Central memory CD8-positive, alpha-beta T cell (primary cell): ENCODE data around the gene PER2.

Experiments used
- ATAC-seq: fragments of 150-1000 bp; cut with Tn5 transposase; replicated peaks from 2 replicates; pipeline ENCODE4 v1.10.0; 2022; ENCODE audit warnings: mild to moderate bottlenecking, moderate FRiP score, moderate number of reproducible peaks; ENCODE audit not compliant: poor library complexity, severe bottlenecking; ENCODE audit errors: extremely low read depth
- DNase-seq, 2 donors: peaks; one replicate each; pipeline ENCODE4 v3.0.0; 2021; ENCODE audit warnings: low spot score in 2 of 2
- H3K27ac Mint-ChIP-seq: one replicate; pipeline ENCODE4 v1.8.0; 2022; ENCODE audit warnings: low read depth, mild to moderate bottlenecking, moderate library complexity, mixed read lengths
- H3K27me3 Mint-ChIP-seq: one replicate; pipeline ENCODE4 v1.8.0; 2022; ENCODE audit warnings: mixed read lengths
- H3K36me3 Mint-ChIP-seq: one replicate; pipeline ENCODE4 v1.8.0; 2022; ENCODE audit warnings: mild to moderate bottlenecking, moderate library complexity, mixed read lengths; ENCODE audit not compliant: insufficient read depth
- H3K4me1 Mint-ChIP-seq: one replicate; pipeline ENCODE4 v1.8.0; 2022; ENCODE audit warnings: mixed read lengths
- H3K4me3 Mint-ChIP-seq: one replicate; pipeline ENCODE4 v1.8.0; 2022; ENCODE audit warnings: mild to moderate bottlenecking, moderate library complexity, mixed read lengths
- H3K9me3 Mint-ChIP-seq: one replicate; pipeline ENCODE4 v1.8.0; 2022; ENCODE audit warnings: mixed read lengths

The PER2 gene

DNA sequence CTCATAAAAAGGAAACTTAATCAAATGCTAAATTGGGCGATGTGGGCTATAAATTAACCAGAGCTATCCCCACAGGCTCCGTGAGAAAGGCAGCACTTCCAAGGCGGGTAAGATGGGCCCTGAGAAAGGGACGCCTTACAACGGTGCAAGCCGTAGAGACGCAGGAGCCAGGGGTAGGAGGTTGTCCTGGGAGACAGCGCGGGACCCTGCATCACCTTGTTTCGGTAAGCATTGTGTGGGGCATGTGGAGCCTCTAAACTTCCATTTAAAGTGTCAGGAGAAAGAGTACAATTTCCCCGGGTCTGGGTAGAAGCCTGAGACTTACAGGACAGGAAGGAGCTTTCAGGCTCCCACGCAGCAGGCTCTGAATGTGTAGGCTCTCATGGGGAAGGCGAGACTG lies 1.2 kb upstream of the PER2 start:
- ATAC-seq (no peak), DNase-seq (no peak)
- H3K27ac Mint-ChIP-seq, result peak overlapping the region; percentile 98
- H3K4me1 Mint-ChIP-seq, result peaks cover 38% of the 10 kb centered on the region
- peaks cover 19% of the 10 kb centered on the region for H3K36me3 Mint-ChIP-seq
- no peaks in the 10 kb centered on the region for H3K9me3 Mint-ChIP-seq
- H3K27me3 Mint-ChIP-seq, result no peaks in the 10 kb centered on the region
- peak overlapping the region; percentile 85 for H3K4me3 Mint-ChIP-seq

- Mint-ChIP-seq H3K36me3 (peaks cover 19% of the 10 kb centered on the region), H3K9me3 (no peaks in the 10 kb centered on the region), H3K4me1 (peaks cover 38% of the 10 kb centered on the region), H3K27ac (peak overlapping the region; percentile 98), H3K27me3 (no peaks in the 10 kb centered on the region), H3K4me3 (peak overlapping the region; percentile 85)
- ATAC-seq (peak; percentile 84), DNase-seq (peak; percentile 94 to 98)
Observed at GRCh38 chr2:238288650-238289573, 502 bp upstream of the PER2 start.

DNA sequence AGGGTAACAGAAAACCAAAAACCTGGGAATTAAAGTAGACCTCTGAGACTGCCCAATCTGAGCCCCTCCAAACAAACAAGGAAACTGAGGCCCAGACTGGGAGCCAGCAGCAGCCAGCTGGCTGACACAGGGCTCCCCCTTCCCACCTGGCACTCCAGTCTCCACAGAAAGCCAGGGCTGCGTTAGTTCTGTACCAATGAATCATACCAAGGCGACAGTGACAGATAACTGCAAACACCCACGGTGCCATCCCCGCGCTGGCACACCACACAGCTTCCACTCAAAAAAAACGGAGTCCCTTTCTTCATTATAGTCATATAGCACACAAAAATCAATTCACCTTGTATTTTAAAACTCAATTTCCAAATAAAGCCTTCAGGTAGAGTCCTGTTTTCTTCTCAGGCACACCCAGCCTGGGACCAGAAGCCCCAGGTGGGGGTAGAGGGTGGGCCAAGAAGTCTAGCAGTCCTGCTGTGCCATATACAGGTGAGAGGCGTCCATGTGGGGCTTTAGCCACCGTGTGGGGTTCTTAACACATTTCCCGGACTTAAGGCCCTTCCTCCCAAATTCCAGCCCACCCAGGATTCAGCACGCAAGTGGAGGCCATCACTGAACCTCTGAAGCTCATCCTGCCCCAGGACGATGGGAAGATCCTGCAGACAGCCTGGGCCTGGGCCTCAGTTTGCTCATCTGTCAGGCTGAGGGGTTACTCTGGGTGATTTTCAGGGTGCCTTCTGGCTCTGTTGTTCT lies 1.2 kb downstream of the PER2 start:
- Mint-ChIP-seq H3K27me3 (no peaks in the 10 kb centered on the region), H3K9me3 (no peaks in the 10 kb centered on the region), H3K4me3 (peak overlapping the region; percentile 85), H3K4me1 (peaks cover 54% of the 10 kb centered on the region), H3K36me3 (peaks cover 21% of the 10 kb centered on the region), H3K27ac (peak overlapping the region; percentile 98)
- no peak for ATAC-seq
- DNase-seq, result no peak

DNA sequence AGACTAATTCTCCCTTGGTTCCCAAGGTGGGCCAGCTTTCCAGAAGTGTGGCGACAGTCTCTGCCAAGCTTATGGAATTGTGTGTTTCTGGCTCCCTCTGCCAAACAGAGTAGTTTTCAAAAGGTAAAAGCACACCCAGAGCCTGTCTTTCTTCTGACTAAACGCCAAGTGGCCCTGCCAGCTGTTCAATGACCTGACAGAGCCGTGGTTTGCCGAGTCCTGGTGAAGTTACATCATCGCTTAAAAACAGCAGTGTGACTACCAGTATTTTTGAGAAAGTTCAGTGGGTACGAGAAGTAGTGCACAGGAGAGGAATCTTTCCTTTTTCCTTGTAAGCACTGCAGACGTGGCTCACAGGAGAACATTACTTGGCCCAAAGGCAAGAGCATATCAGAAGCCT lies 1.9 kb downstream of the PER2 start:
- Mint-ChIP-seq H3K4me1 (peaks cover 56% of the 10 kb centered on the region), H3K27me3 (no peaks in the 10 kb centered on the region), H3K9me3 (no peaks in the 10 kb centered on the region), H3K4me3 (peak overlapping the region; percentile 85), H3K36me3 (peaks cover 23% of the 10 kb centered on the region), H3K27ac (peak overlapping the region; percentile 98)
- DNase-seq (no peak), ATAC-seq (no peak)

DNA sequence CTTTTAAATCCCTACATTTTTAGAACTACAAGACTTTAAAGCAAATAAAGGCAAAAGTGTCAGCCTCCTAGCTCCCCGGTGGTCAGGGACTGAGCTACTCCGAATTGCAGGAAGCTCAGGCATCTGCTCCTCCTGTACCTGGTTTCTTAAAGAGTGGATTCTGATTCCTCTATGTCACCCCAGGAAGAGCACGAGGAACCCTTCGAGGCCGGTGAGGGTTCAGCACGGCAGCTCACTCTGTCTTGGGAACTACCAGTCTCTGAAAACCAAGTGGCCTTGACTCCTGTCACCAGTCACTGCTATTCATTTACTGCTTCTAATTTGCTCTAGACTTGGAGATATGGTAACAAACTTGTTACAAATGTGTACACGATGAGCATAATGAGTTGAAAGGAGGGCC lies 2.3 kb downstream of the PER2 start:
- DNase-seq (no peak), ATAC-seq (no peak)
- no peaks in the 10 kb centered on the region for H3K9me3 Mint-ChIP-seq
- H3K4me1 Mint-ChIP-seq, result peaks cover 56% of the 10 kb centered on the region
- H3K36me3 Mint-ChIP-seq, result peaks cover 23% of the 10 kb centered on the region
- H3K4me3 Mint-ChIP-seq, result no peak overlapping the region
- no peak overlapping the region for H3K27ac Mint-ChIP-seq
- no peaks in the 10 kb centered on the region for H3K27me3 Mint-ChIP-seq

DNA sequence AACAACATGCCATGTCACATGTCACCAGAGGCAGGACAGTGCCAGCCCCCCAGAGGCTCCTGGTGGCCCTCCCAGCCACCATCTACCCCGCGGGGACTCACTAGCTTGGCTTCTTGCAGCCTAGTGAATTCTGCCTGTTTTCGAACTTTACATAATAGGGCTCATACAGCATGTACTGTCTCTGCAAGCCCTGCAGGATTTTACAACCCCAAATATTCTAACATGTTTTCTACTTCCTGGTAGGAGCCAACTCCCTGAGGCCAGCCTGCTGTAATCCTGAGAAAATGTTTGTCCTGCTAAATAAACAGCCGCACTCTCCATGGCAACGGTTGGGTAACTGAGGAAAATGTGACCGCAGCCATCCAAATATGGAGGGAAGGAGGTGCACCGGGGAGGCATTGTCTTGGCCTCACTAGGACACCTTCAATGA lies 2.7 kb downstream of the PER2 start:
- Mint-ChIP-seq H3K9me3 (no peaks in the 10 kb centered on the region), H3K27me3 (no peaks in the 10 kb centered on the region), H3K4me1 (peaks cover 53% of the 10 kb centered on the region), H3K36me3 (peaks cover 23% of the 10 kb centered on the region), H3K4me3 (no peak overlapping the region), H3K27ac (no peak overlapping the region)
- ATAC-seq (no peak), DNase-seq (no peak)

- no peak overlapping the region for H3K27ac Mint-ChIP-seq
- H3K9me3 Mint-ChIP-seq, result no peaks in the 10 kb centered on the region
- peaks cover 46% of the 10 kb centered on the region for H3K4me1 Mint-ChIP-seq
- H3K27me3 Mint-ChIP-seq, result no peaks in the 10 kb centered on the region
- H3K36me3 Mint-ChIP-seq, result peaks cover 22% of the 10 kb centered on the region
- DNase-seq (no peak), ATAC-seq (no peak)
- H3K4me3 Mint-ChIP-seq, result no peak overlapping the region
Observed at GRCh38 chr2:238284802-238285515, 3.5 kb downstream of the PER2 start.

DNA sequence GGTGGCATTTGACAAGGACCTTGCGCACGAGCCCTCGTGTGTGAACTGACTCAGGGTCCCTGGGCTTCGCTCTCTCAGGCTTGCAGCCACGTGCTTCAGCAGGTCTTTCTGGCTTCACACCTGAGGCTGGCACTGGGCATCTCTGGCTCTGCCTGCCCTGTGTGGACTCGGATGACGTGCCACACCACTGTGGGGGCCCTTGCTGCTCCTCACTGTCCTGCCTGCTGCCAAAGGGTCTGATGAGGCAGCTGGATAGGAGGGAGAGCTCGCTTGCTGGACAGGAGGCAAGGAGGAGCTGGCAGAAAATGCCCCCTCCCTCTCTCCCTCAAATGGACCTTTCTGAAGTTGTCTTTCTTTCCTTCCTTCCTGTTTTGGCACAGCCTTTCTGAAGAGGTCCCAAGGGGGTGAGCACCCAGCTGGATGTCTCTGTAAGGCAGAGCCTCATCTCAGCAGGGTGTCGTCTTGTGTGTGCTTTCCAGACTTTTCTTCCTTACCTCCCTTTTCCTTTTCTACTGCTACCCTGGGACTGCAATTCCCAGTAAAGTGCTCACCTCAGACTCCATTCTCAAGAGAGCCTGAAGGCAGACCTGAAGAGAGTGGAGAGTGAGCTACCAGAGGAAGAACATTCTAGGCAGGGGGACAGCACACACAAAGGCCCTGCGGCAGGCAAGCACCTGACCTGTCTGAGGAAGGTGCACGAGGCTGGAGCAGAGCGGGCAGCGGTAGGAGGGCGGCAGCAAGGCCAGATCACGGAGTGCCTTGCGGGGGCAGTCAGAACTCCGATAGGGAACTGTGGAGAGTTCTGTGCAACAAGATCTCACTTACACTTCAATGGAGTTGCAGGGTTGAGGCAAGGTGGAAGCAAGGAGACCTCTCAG lies 5.3 kb downstream of the PER2 start:
- Mint-ChIP-seq H3K36me3 (peaks cover 13% of the 10 kb centered on the region), H3K4me3 (no peak overlapping the region), H3K27me3 (no peaks in the 10 kb centered on the region), H3K27ac (no peak overlapping the region), H3K9me3 (no peaks in the 10 kb centered on the region), H3K4me1 (peaks cover 49% of the 10 kb centered on the region)
- ATAC-seq (no peak), DNase-seq (no peak)

DNA sequence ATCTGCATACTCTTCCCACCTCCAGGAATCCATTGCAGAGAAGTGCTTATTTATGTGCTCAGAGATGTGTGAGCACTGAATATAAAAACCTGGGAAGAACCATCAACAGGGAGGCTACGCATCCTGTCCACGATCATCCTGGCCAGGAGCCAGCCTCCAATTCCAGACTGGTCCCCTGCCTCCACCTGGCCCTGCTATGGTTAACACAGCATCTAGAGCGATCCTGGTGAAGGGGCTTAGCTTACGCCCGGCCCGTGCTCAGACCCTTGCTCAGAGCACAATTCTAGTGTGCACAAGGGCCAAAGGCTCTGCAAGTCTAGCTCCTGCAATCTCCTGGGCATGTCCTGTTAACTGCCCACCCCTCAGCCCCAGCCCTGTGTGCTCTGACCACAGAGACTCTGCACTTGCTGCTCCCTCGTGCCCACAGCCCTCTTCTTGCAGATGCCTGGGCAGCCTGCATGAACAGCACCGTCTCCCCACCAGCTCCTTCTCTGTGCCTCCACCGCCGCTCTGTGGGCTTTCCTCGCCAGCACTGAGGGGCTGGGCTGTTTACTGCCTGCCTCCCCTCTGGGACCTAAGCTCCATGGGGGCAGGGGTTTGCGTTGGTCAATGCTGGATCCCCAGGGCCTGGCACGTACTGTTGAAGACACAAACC lies 6.5 kb downstream of the PER2 start:
- peaks cover 11% of the 10 kb centered on the region for H3K36me3 Mint-ChIP-seq
- H3K9me3 Mint-ChIP-seq, result no peaks in the 10 kb centered on the region
- ATAC-seq, result no peak
- no peak for DNase-seq
- no peak overlapping the region for H3K27ac Mint-ChIP-seq
- no peak overlapping the region for H3K4me3 Mint-ChIP-seq
- peaks cover 41% of the 10 kb centered on the region for H3K4me1 Mint-ChIP-seq
- H3K27me3 Mint-ChIP-seq, result no peaks in the 10 kb centered on the region

GRCh38 chr2:238280083-238280825 lies 8.2 kb downstream of the PER2 start:
- peaks cover 33% of the 10 kb centered on the region for H3K4me1 Mint-ChIP-seq
- H3K36me3 Mint-ChIP-seq, result peaks cover 16% of the 10 kb centered on the region
- DNase-seq (no peak), ATAC-seq (no peak)
- H3K4me3 Mint-ChIP-seq, result no peak overlapping the region
- H3K27me3 Mint-ChIP-seq, result no peaks in the 10 kb centered on the region
- no peak overlapping the region for H3K27ac Mint-ChIP-seq
- no peaks in the 10 kb centered on the region for H3K9me3 Mint-ChIP-seq

DNA sequence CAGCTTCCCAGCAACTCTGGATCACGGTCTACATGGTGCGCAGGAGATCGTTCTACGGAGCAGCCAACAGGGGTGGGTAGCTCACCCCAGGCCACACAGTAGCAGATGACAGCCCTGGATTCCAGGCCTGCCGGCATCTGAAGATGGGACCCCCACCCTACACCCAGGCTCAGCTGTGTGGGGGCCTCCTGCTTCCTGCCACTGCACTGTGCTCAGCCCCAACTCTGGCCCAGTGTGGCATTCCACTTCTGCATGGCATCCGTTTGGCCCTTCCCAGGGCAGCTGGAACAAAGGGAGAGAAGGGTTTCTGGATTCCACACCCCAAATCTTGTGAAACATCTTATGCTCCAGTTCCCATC lies 9.1 kb downstream of the PER2 start:
- H3K27ac Mint-ChIP-seq, result no peak overlapping the region
- no peaks in the 10 kb centered on the region for H3K9me3 Mint-ChIP-seq
- peaks cover 16% of the 10 kb centered on the region for H3K36me3 Mint-ChIP-seq
- ATAC-seq, result no peak
- no peaks in the 10 kb centered on the region for H3K27me3 Mint-ChIP-seq
- H3K4me3 Mint-ChIP-seq, result no peak overlapping the region
- no peak for DNase-seq
- peaks cover 33% of the 10 kb centered on the region for H3K4me1 Mint-ChIP-seq
